OCI-LY1 (cell line): ENCODE data around the gene ZDHHC11.
"Not testable (repeated sequence)": the region's sequence is repeated elsewhere in the genome, so short reads cannot be mapped to it uniquely, and the experiment has no call there.

ENCODE experiments used
- H2AFZ ChIP-seq: fragments of 200-600 bp; sonication (generic), shearing (Covaris generic); 2 replicates; pipeline ENCODE4 v1.6.0; 2014; ENCODE audit warnings: antibody characterized with exemption, mild to moderate bottlenecking, low read length
- H3F3A ChIP-seq: fragments of 200-600 bp; sonication (generic), shearing (Covaris generic); 2 replicates; pipeline ENCODE4 v1.6.0; 2014; ENCODE audit warnings: mild to moderate bottlenecking, antibody characterized with exemption, low read length, moderate library complexity; ENCODE audit not compliant: insufficient read depth
- H3K27ac ChIP-seq: fragments of 200-600 bp; sonication (generic); 2 replicates; pipeline ENCODE4 v1.5.1; 2014; ENCODE audit warnings: low read length, mixed run types, mild to moderate bottlenecking, low read depth; ENCODE audit not compliant: poor library complexity, severe bottlenecking
- H3K27me3 ChIP-seq: fragments of 200-600 bp; sonication (generic); 2 replicates; pipeline ENCODE4 v1.6.0; 2014; ENCODE audit warnings: antibody characterized with exemption, mild to moderate bottlenecking, low read length, moderate library complexity; ENCODE audit not compliant: insufficient read depth
- H3K36me3 ChIP-seq: fragments of 200-600 bp; sonication (generic); 2 replicates; pipeline ENCODE4 v1.6.1; 2014; ENCODE audit warnings: mild to moderate bottlenecking, antibody characterized with exemption, low read length, moderate library complexity, mixed read lengths; ENCODE audit not compliant: insufficient read depth
- H3K4me1 ChIP-seq: fragments of 200-600 bp; sonication (generic); 2 replicates; pipeline ENCODE4 v1.5.1; 2014; ENCODE audit warnings: mild to moderate bottlenecking, low read length, moderate library complexity; ENCODE audit not compliant: insufficient read depth, severe bottlenecking
- H3K4me2 ChIP-seq: fragments of 200-600 bp; sonication (generic), shearing (Covaris generic); 2 replicates; pipeline ENCODE4 v1.6.1; 2014; ENCODE audit warnings: low read length
- H3K4me3 ChIP-seq: fragments of 200-600 bp; sonication (generic); 2 replicates; pipeline ENCODE4 v1.5.1; 2014; ENCODE audit warnings: low read length, low read depth, mild to moderate bottlenecking, mixed read lengths; ENCODE audit not compliant: poor library complexity, severe bottlenecking
- H3K79me2 ChIP-seq: fragments of 200-600 bp; shearing (Covaris generic); 2 replicates; pipeline ENCODE4 v1.6.1; 2016; ENCODE audit warnings: mixed run types, low read length, mixed read lengths; ENCODE audit not compliant: insufficient read depth
- H3K9ac ChIP-seq: fragments of 200-600 bp; sonication (generic), shearing (Covaris generic); 2 replicates; pipeline ENCODE4 v1.6.1; 2014; ENCODE audit warnings: mild to moderate bottlenecking, low read length, mixed read lengths
- H3K9me2 ChIP-seq: fragments of 200-600 bp; sonication (generic), shearing (Covaris generic); 2 replicates; pipeline ENCODE4 v1.6.1; 2014; ENCODE audit warnings: low read depth, mild to moderate bottlenecking, low read length, mixed read lengths
- H3K9me3 ChIP-seq: fragments of 200-600 bp; shearing (Covaris generic); 2 replicates; pipeline ENCODE4 v1.6.1; 2014; ENCODE audit warnings: low read length, mixed read lengths
- H4K20me1 ChIP-seq: fragments of 200-600 bp; sonication (generic), shearing (Covaris generic); 2 replicates; pipeline ENCODE4 v1.6.0; 2016; ENCODE audit warnings: mild to moderate bottlenecking, low read length; ENCODE audit not compliant: insufficient read depth
- CTCF ChIP-seq: fragments of 200-600 bp; sonication (generic), shearing (Covaris generic); IDR thresholded peaks from 2 replicates; pipeline ENCODE4 v1.5.1; 2017; ENCODE audit warnings: mild to moderate bottlenecking, antibody characterized with exemption, low read length, moderate library complexity, mixed read lengths
- EZH2 ChIP-seq: fragments of 200-600 bp; sonication (generic), shearing (Covaris generic); IDR thresholded peaks from 2 replicates; pipeline ENCODE4 v1.8.0; 2017; ENCODE audit warnings: borderline replicate concordance, mixed run types, mild to moderate bottlenecking, antibody characterized with exemption, low read length, moderate library complexity, mixed read lengths

ZDHHC11 gene

GRCh38 chr5:769485-770145 lies 81.2 kb downstream of the ZDHHC11 start:
- not testable (repeated sequence) for H3K4me1 ChIP-seq, H3F3A ChIP-seq, H4K20me1 ChIP-seq, H3K9ac ChIP-seq, H2AFZ ChIP-seq, H3K9me3 ChIP-seq, H3K9me2 ChIP-seq, H3K4me3 ChIP-seq, H3K27ac ChIP-seq, H3K27me3 ChIP-seq, H3K36me3 ChIP-seq, H3K4me2 ChIP-seq, H3K79me2 ChIP-seq

DNA sequence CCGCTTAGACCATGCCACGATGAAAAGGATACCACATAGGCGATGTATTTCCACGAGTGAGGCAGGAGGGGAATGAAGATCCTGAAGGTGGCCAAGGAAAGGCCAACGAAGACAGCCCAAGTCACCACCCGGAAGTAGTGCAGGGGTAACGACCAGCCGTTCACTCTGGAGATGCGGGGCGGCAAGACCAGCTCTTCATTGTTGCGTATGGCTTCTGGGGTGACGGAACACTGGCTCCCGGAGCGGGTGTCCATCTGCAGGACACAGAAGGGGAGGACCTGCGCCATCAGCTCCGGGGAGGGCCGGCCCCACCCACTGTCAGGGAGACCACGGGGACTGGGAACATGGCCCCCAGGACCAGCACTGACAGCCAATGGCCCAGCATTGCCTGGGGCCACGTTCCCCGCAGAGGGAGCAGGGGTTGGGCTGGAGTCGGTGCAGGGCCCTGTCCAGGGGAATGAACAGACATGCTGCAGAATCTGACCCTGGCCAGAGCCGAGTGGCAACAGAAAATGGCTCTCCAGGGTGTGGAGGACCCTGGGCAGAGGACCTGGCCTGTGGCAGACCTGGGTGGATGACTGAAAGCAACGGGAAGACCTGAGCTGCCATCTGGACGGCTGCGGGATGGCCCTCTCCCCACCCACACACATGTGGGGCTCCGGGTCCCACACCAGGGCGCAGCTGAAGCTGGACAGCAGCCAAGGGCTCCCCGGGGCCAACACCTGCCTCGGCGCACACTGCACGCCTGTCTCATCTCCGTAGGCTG lies 83.9 kb downstream of the ZDHHC11 start:
- Histone ChIP-seq H3K27ac (no peak overlapping the region), H4K20me1 (no peaks in the 10 kb centered on the region), H3K9me2 (no peaks in the 10 kb centered on the region), H3K4me3 (no peak overlapping the region), H3K79me2 (no peaks in the 10 kb centered on the region), H3K9ac (no peak overlapping the region), H3K9me3 (no peaks in the 10 kb centered on the region), H3K4me2 (no peak overlapping the region), H3F3A (no peaks in the 10 kb centered on the region), H3K4me1 (no peaks in the 10 kb centered on the region), H2AFZ (no peak overlapping the region), H3K36me3 (no peaks in the 10 kb centered on the region), H3K27me3 (no peaks in the 10 kb centered on the region)
- TF ChIP-seq CTCF (no peak), EZH2 (no peak)

DNA sequence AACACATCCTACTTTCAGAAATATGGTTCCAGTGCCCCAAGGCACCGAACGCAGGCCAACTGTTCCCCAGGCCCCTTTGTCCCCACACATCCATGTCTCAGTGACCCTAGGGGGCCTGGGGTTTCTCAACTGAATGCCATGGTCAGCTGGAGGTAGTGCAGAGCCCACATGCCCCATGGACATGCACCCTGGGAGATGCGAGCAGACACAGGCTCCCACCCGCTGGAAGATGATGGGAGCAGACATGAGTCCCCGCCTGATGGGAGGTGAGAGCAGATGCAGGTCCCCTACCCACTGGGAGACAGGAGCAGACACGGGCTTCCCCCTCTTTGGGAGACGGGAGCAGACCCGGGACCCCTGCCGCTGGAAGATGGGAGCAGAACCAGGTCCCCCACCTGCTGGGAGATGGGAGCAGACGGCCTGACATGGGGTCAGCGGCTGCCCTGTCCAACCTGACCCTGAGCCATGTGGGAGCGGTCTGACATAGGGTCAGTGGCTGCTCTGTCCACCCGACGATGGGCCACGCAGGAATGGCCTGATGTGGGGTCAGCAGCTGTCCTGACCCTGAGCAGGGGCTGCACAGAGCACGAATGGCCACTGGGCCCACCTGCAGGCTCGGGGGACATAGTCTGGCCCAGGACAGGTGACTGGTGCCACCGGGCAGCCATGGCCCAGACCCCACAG lies 84.7 kb downstream of the ZDHHC11 start:
- TF ChIP-seq CTCF, result no peak
- TF ChIP-seq EZH2, result no peak
- Histone ChIP-seq H3K4me2 (no peak overlapping the region), H3F3A (no peaks in the 10 kb centered on the region), H3K4me3 (no peak overlapping the region), H2AFZ (no peak overlapping the region), H3K27me3 (no peaks in the 10 kb centered on the region), H3K9me2 (no peaks in the 10 kb centered on the region), H3K4me1 (no peaks in the 10 kb centered on the region), H4K20me1 (no peaks in the 10 kb centered on the region), H3K9ac (no peak overlapping the region), H3K27ac (no peak overlapping the region), H3K9me3 (no peaks in the 10 kb centered on the region), H3K79me2 (no peaks in the 10 kb centered on the region), H3K36me3 (no peaks in the 10 kb centered on the region)
